ENCODE data around the gene FUT7. TPM values are rescaled to one million over a fixed set of nuclear protein-coding genes. Genes with fewer than 3 reads are reported as not detected.

The FUT7 gene
- total RNA-seq, 2 experiments from 2014 or later, result 0.39 to 0.62 TPM

Other genes starting within 250 kb of the FUT7 start
- gene TMEM141, start 240.7 kb downstream of the FUT7 start, total RNA-seq, result 10 to 100 TPM; 37.5 to 43.6 TPM
- 1 to 10 TPM; 1.7 to 2.2 TPM for gene CCDC183, start 235.8 kb downstream of the FUT7 start, total RNA-seq
- 10 to 100 TPM; 91.1 to 98.4 TPM for gene RABL6, start 224.1 kb downstream of the FUT7 start, total RNA-seq
- 1 to 10 TPM; 6.6 to 6.7 TPM for gene AJM1, start 189.6 kb downstream of the FUT7 start, total RNA-seq
- gene PHPT1, start 182.7 kb downstream of the FUT7 start, total RNA-seq, result 10 to 100 TPM; 80.5 to 89.0 TPM
- gene MAMDC4, start 179.7 kb downstream of the FUT7 start, total RNA-seq, result 10 to 100 TPM; 16.6 to 18.0 TPM
- 100 to 1,000 TPM; 289 to 297 TPM for gene EDF1, start 165.8 kb downstream of the FUT7 start, total RNA-seq
- gene TRAF2, start 145.6 kb downstream of the FUT7 start, total RNA-seq, result 10 to 100 TPM; 44.0 to 52.1 TPM
- gene FBXW5, start 87.3 kb downstream of the FUT7 start, total RNA-seq, result 100 to 1,000 TPM; 103 to 104 TPM
- 1 to 10 TPM; 1.5 to 3.6 TPM for gene C8G, start 86.8 kb downstream of the FUT7 start, total RNA-seq
- 1 to 10 TPM in 1 of 2 experiments, under 1 TPM in 1; 0.91 to 1.1 TPM for gene LCN12, start 79.8 kb downstream of the FUT7 start, total RNA-seq
- gene PTGDS, start 54.6 kb downstream of the FUT7 start, total RNA-seq, result 1 to 10 TPM; 1.3 to 3.3 TPM
- under 1 TPM; 0.33 to 0.48 TPM for gene LCNL1, start 49.1 kb downstream of the FUT7 start, total RNA-seq
- gene PAXX, start 39.7 kb downstream of the FUT7 start, total RNA-seq, result 10 to 100 TPM; 93.4 to 97.2 TPM
- 10 to 100 TPM; 13.3 to 14.7 TPM for gene CLIC3, start 35.5 kb downstream of the FUT7 start, total RNA-seq
- gene ABCA2, start 3.9 kb downstream of the FUT7 start, total RNA-seq, result 10 to 100 TPM; 67.1 to 74.5 TPM
- 10 to 100 TPM; 22.4 to 27.0 TPM for gene NPDC1, start 14.1 kb upstream of the FUT7 start, total RNA-seq
- not detected for gene ENTPD2, start 22.0 kb upstream of the FUT7 start, total RNA-seq
- gene SAPCD2, start 38.5 kb upstream of the FUT7 start, total RNA-seq, result 10 to 100 TPM; 26.4 to 30.0 TPM
- 10 to 100 TPM; 43.9 to 44.1 TPM for gene UAP1L1, start 45.4 kb upstream of the FUT7 start, total RNA-seq
- gene MAN1B1, start 54.9 kb upstream of the FUT7 start, total RNA-seq, result 10 to 100 TPM; 63.2 to 63.9 TPM
- gene DPP7, start 82.6 kb upstream of the FUT7 start, total RNA-seq, result 100 to 1,000 TPM; 314 to 322 TPM
- not detected for gene GRIN1, start 107.1 kb upstream of the FUT7 start, total RNA-seq
- gene LRRC26, start 138.0 kb upstream of the FUT7 start, total RNA-seq, result not detected
- gene TMEM210, start 140.0 kb upstream of the FUT7 start, total RNA-seq, result not detected
- gene ANAPC2, start 156.5 kb upstream of the FUT7 start, total RNA-seq, result 10 to 100 TPM; 84.2 to 87.8 TPM
- gene SSNA1, start 156.6 kb upstream of the FUT7 start, total RNA-seq, result 10 to 100 TPM; 62.4 to 65.2 TPM
- 10 to 100 TPM; 11.2 to 14.7 TPM for gene TPRN, start 168.7 kb upstream of the FUT7 start, total RNA-seq
- gene TMEM203, start 173.6 kb upstream of the FUT7 start, total RNA-seq, result 10 to 100 TPM; 37.4 to 39.4 TPM
- gene NDOR1, start 173.6 kb upstream of the FUT7 start, total RNA-seq, result 10 to 100 TPM; 38.8 to 39.8 TPM
- 1 to 10 TPM; 5.0 to 7.2 TPM for gene RNF208, start 190.2 kb upstream of the FUT7 start, total RNA-seq
- under 1 TPM; 0.45 to 0.55 TPM for gene CYSRT1, start 193.1 kb upstream of the FUT7 start, total RNA-seq
- gene RNF224, start 195.4 kb upstream of the FUT7 start, total RNA-seq, result not detected
- gene SLC34A3, start 198.8 kb upstream of the FUT7 start, total RNA-seq, result not detected
- gene TUBB4B, start 209.2 kb upstream of the FUT7 start, total RNA-seq, result 100 to 1,000 TPM; 241 to 249 TPM
- not detected for gene STPG3, start 219.2 kb upstream of the FUT7 start, total RNA-seq
- 10 to 100 TPM; 58.7 to 63.1 TPM for gene NELFB, start 223.2 kb upstream of the FUT7 start, total RNA-seq
- 1 to 10 TPM; 8.1 to 8.2 TPM for gene TOR4A, start 245.6 kb upstream of the FUT7 start, total RNA-seq

All from activated naive CD8-positive, alpha-beta T cell treated with anti-CD3 and anti-CD28 coated beads, Interleukin-2, amount 10 ng/mL, durations not matched to agents 7 days and 5 days (primary cell).